GM23248 (cell line): ENCODE results near the gene CCDC149.

Source experiments
- EZH2 ChIP-seq: fragments of 200-600 bp; sonication (generic); IDR thresholded peaks from 2 replicates; pipeline ENCODE4 v1.6.1; 2018; ENCODE audit warnings: antibody characterized with exemption, mild to moderate bottlenecking; ENCODE audit not compliant: insufficient read depth, poor library complexity, severe bottlenecking
- EZH2phosphoT487 ChIP-seq: fragments of 200-600 bp; sonication (generic); IDR thresholded peaks from 2 replicates; pipeline ENCODE4 v1.6.1; 2018; ENCODE audit warnings: antibody characterized with exemption, moderate library complexity, mild to moderate bottlenecking, low read depth; ENCODE audit not compliant: insufficient read depth

- TF ChIP-seq EZH2 = no peak
- no peak for TF ChIP-seq EZH2phosphoT487
These were observed 144.2 kb downstream of the CCDC149 start for GRCh38 chr4:24768604-24769003.
